HG02870 (cell line): ENCODE data around the gene TSC22D1.

ENCODE experiments used
- ATAC-seq: cut with Tn5 transposase; IDR thresholded peaks from one replicate; pipeline ENCODE4 v1.9.1; 2021; ENCODE audit warnings: mild to moderate bottlenecking, moderate library complexity; ENCODE audit not compliant: unreplicated experiment

The TSC22D1 gene

GRCh38 chr13:44410328-44410859 is 165.7 kb downstream of the TSC22D1 start:
- ATAC-seq, result no peak

- ATAC-seq, result no peak
Observed at GRCh38 chr13:44409595-44409994, 166.5 kb downstream of the TSC22D1 start.

- no peak for ATAC-seq
Observed at GRCh38 chr13:44407891-44408290, 168.2 kb downstream of the TSC22D1 start.

GRCh38 chr13:44407379-44407778 is 168.8 kb downstream of the TSC22D1 start:
- ATAC-seq, result no peak

GRCh38 chr13:44406617-44407016 is 169.5 kb downstream of the TSC22D1 start:
- ATAC-seq, result no peak

- ATAC-seq, result no peak
Observed at GRCh38 chr13:44404261-44405132, 171.6 kb downstream of the TSC22D1 start.

GRCh38 chr13:44403461-44404056 is 172.6 kb downstream of the TSC22D1 start:
- no peak for ATAC-seq

GRCh38 chr13:44402899-44403445 is 173.2 kb downstream of the TSC22D1 start:
- no peak for ATAC-seq

- ATAC-seq, result no peak
Observed at GRCh38 chr13:44401577-44401976, 174.6 kb downstream of the TSC22D1 start.

- ATAC-seq, result no peak
Observed at GRCh38 chr13:44400736-44401135, 175.4 kb downstream of the TSC22D1 start.

GRCh38 chr13:44399074-44399473 is 177.1 kb downstream of the TSC22D1 start:
- ATAC-seq, result no peak

GRCh38 chr13:44398606-44399005 is 177.5 kb downstream of the TSC22D1 start:
- ATAC-seq, result no peak

- ATAC-seq, result no peak
Observed at GRCh38 chr13:44397766-44398223, 178.3 kb downstream of the TSC22D1 start.

- no peak for ATAC-seq
Observed at GRCh38 chr13:44396701-44397580, 179.2 kb downstream of the TSC22D1 start.

GRCh38 chr13:44395976-44396694 is 180.0 kb downstream of the TSC22D1 start:
- no peak for ATAC-seq

- ATAC-seq, result no peak
Observed at GRCh38 chr13:44394658-44395057, 181.5 kb downstream of the TSC22D1 start.

GRCh38 chr13:44393391-44393790 is 182.7 kb downstream of the TSC22D1 start:
- ATAC-seq, result no peak

GRCh38 chr13:44389876-44390275 is 186.3 kb downstream of the TSC22D1 start:
- ATAC-seq, result no peak

GRCh38 chr13:44389060-44389666 is 187.0 kb downstream of the TSC22D1 start:
- ATAC-seq, result no peak
